Activated naive CD4-positive, alpha-beta T cell treated with anti-CD3 and anti-CD28 coated beads, Interleukin-2, amount 50 U/mL, for 16 hours (primary cell): Measurements from ENCODE around the gene B4GALT6.

Source experiments
- DNase-seq: peaks from one replicate; pipeline ENCODE4 v3.0.0-alpha.2; 2020

Gene B4GALT6

GRCh38 chr18:31631526-31631925 lies 52.9 kb downstream of the B4GALT6 start:
- no peak for DNase-seq

GRCh38 chr18:31630549-31630948 lies 53.8 kb downstream of the B4GALT6 start:
- DNase-seq, result no peak

GRCh38 chr18:31626409-31626808 lies 58.0 kb downstream of the B4GALT6 start:
- DNase-seq, result no peak

GRCh38 chr18:31624892-31625640 lies 59.3 kb downstream of the B4GALT6 start:
- DNase-seq, result no peak

- no peak for DNase-seq
Measured at GRCh38 chr18:31619291-31619690, 65.1 kb downstream of the B4GALT6 start.

- DNase-seq, result no peak
Measured at GRCh38 chr18:31618801-31619200, 65.6 kb downstream of the B4GALT6 start.

GRCh38 chr18:31617031-31617717 lies 67.2 kb downstream of the B4GALT6 start:
- DNase-seq, result no peak

GRCh38 chr18:31616586-31616985 lies 67.8 kb downstream of the B4GALT6 start:
- no peak for DNase-seq

- no peak for DNase-seq
Measured at GRCh38 chr18:31614044-31614443, 70.3 kb downstream of the B4GALT6 start.

GRCh38 chr18:31612124-31612523 lies 72.3 kb downstream of the B4GALT6 start:
- DNase-seq, result no peak

- DNase-seq, result no peak
Measured at GRCh38 chr18:31611511-31611910, 72.9 kb downstream of the B4GALT6 start.

GRCh38 chr18:31610286-31611205 lies 73.8 kb downstream of the B4GALT6 start:
- DNase-seq, result no peak

- DNase-seq, result no peak
Measured at GRCh38 chr18:31609886-31610285, 74.5 kb downstream of the B4GALT6 start.

- DNase-seq, result no peak
Measured at GRCh38 chr18:31607384-31607783, 77.0 kb downstream of the B4GALT6 start.

- no peak for DNase-seq
Measured at GRCh38 chr18:31606265-31606664, 78.1 kb downstream of the B4GALT6 start.

- no peak for DNase-seq
Measured at GRCh38 chr18:31603315-31603714, 81.1 kb downstream of the B4GALT6 start.

GRCh38 chr18:31598021-31598805 lies 86.2 kb downstream of the B4GALT6 start:
- no peak for DNase-seq

GRCh38 chr18:31596081-31596872 lies 88.1 kb downstream of the B4GALT6 start:
- DNase-seq, result no peak

GRCh38 chr18:31595121-31595771 lies 89.1 kb downstream of the B4GALT6 start:
- no peak for DNase-seq

- DNase-seq, result no peak
Measured at GRCh38 chr18:31592506-31593157, 91.7 kb downstream of the B4GALT6 start.

GRCh38 chr18:31591628-31592027 lies 92.8 kb downstream of the B4GALT6 start, which contains the start of gene TTR:
TTR (plus strand) TSS chr18:31591877; CDS start chr18:31591903, 26 bp downstream.
- DNase-seq, result no peak
